PC-9 (cell line): ENCODE results near the gene KRT77.

ENCODE experiments used
- CTCF ChIP-seq: fragments of 200-600 bp; sonication (generic); conservative IDR thresholded peaks from 2 replicates; pipeline ENCODE4 v1.6.1; 2017; ENCODE audit warnings: mixed run types, antibody characterized with exemption, mild to moderate bottlenecking, moderate library complexity
- EZH2 ChIP-seq: fragments of 200-600 bp; sonication (generic); IDR thresholded peaks from 2 replicates; pipeline ENCODE4 v1.8.0; 2017; ENCODE audit warnings: antibody characterized with exemption, low read depth

- TF ChIP-seq CTCF (no peak), EZH2 (no peak)
Observed at GRCh38 chr12:52742196-52742580, 38.9 kb upstream of the KRT77 start.
